ENCODE data around the gene CLEC4G.

The CLEC4G gene

GRCh38 chr19:7731615-7732014 is 295 bp downstream of the CLEC4G start:
- no peak overlapping the region for H3K4me3 ChIP-seq (ENCODE audit: low read length)
- DNase-seq (ENCODE audit: low read depth, low spot score), result no peak

GRCh38 chr19:7731218-7731595 is 703 bp downstream of the CLEC4G start:
- no peak overlapping the region for H3K4me3 ChIP-seq (ENCODE audit: low read length)
- no peak for DNase-seq (ENCODE audit: low read depth, low spot score)

GRCh38 chr19:7730286-7731217 is 1.4 kb downstream of the CLEC4G start:
- H3K4me3 ChIP-seq (ENCODE audit: low read length), result no peak overlapping the region

GRCh38 chr19:7729831-7730285 is 2.1 kb downstream of the CLEC4G start:
- H3K4me3 ChIP-seq (ENCODE audit: low read length), result no peak overlapping the region
- no peak for DNase-seq (ENCODE audit: low read depth, low spot score)

More at GRCh38 chr19:7730286-7731217, 1.4 kb downstream of the CLEC4G start:
- DNase-seq (ENCODE audit: low read depth, low spot score), result no peak

- no peak for DNase-seq (ENCODE audit: low read depth, low spot score)
- no peak overlapping the region for H3K4me3 ChIP-seq (ENCODE audit: low read length)
Observed at GRCh38 chr19:7729211-7729610, 2.7 kb downstream of the CLEC4G start.

- H3K4me3 ChIP-seq (ENCODE audit: low read length), result no peak overlapping the region
- no peak for DNase-seq (ENCODE audit: low read depth, low spot score)
Observed at GRCh38 chr19:7725791-7726190, 6.1 kb downstream of the CLEC4G start.

GRCh38 chr19:7722231-7722651 is 9.7 kb downstream of the CLEC4G start:
- H3K4me3 ChIP-seq (ENCODE audit: low read length), result no peak overlapping the region
- no peak for DNase-seq (ENCODE audit: low read depth, low spot score)

- no peak for DNase-seq (ENCODE audit: low read depth, low spot score)
- H3K4me3 ChIP-seq (ENCODE audit: low read length), result no peak overlapping the region
Observed at GRCh38 chr19:7720351-7720750, 11.6 kb downstream of the CLEC4G start.

- H3K4me3 ChIP-seq (ENCODE audit: low read length), result no peak overlapping the region
- no peak for DNase-seq (ENCODE audit: low read depth, low spot score)
Observed at GRCh38 chr19:7718668-7719067, 13.2 kb downstream of the CLEC4G start.

- no peak overlapping the region for H3K4me3 ChIP-seq (ENCODE audit: low read length)
- DNase-seq (ENCODE audit: low read depth, low spot score), result no peak
Observed at GRCh38 chr19:7716762-7717161, 15.1 kb downstream of the CLEC4G start.

GRCh38 chr19:7715671-7716070 is 16.2 kb downstream of the CLEC4G start:
- H3K4me3 ChIP-seq (ENCODE audit: low read length), result no peak overlapping the region

GRCh38 chr19:7710616-7711015 is 21.3 kb downstream of the CLEC4G start:
- no peak for DNase-seq (ENCODE audit: low read depth, low spot score)
- no peak overlapping the region for H3K4me3 ChIP-seq (ENCODE audit: low read length)

More at GRCh38 chr19:7715671-7716070, 16.2 kb downstream of the CLEC4G start:
- no peak for DNase-seq (ENCODE audit: low read depth, low spot score)

- DNase-seq (ENCODE audit: low read depth, low spot score), result no peak
- H3K4me3 ChIP-seq (ENCODE audit: low read length), result no peak overlapping the region
Observed at GRCh38 chr19:7709932-7710460, 21.9 kb downstream of the CLEC4G start.

GRCh38 chr19:7706955-7707456 is 24.9 kb downstream of the CLEC4G start:
- no peak overlapping the region for H3K4me3 ChIP-seq (ENCODE audit: low read length)
- DNase-seq (ENCODE audit: low read depth, low spot score), result no peak

- H3K4me3 ChIP-seq (ENCODE audit: low read length), result no peak overlapping the region
- no peak for DNase-seq (ENCODE audit: low read depth, low spot score)
Observed at GRCh38 chr19:7706188-7706954, 25.5 kb downstream of the CLEC4G start.

GRCh38 chr19:7705387-7706187 is 26.3 kb downstream of the CLEC4G start:
- no peak overlapping the region for H3K4me3 ChIP-seq (ENCODE audit: low read length)
- DNase-seq (ENCODE audit: low read depth, low spot score), result peak; percentile 36

GRCh38 chr19:7704280-7705060 is 27.4 kb downstream of the CLEC4G start:
- DNase-seq (ENCODE audit: low read depth, low spot score), result no peak
- H3K4me3 ChIP-seq (ENCODE audit: low read length), result no peak overlapping the region

GRCh38 chr19:7703332-7703731 is 28.6 kb downstream of the CLEC4G start:
- no peak overlapping the region for H3K4me3 ChIP-seq (ENCODE audit: low read length)
- DNase-seq (ENCODE audit: low read depth, low spot score), result no peak

All from Jurkat, Clone E6-1 (cell line).